HG02763 (cell line): Measurements from ENCODE around the gene LVRN.

Source experiments
- ATAC-seq: cut with Tn5 transposase; IDR thresholded peaks from one replicate; pipeline ENCODE4 v1.9.1; 2021; ENCODE audit warnings: mild to moderate bottlenecking, moderate library complexity; ENCODE audit not compliant: unreplicated experiment

Gene LVRN

GRCh38 chr5:116013207-116013785 lies 51.0 kb downstream of the LVRN start:
- ATAC-seq: no peak

DNA sequence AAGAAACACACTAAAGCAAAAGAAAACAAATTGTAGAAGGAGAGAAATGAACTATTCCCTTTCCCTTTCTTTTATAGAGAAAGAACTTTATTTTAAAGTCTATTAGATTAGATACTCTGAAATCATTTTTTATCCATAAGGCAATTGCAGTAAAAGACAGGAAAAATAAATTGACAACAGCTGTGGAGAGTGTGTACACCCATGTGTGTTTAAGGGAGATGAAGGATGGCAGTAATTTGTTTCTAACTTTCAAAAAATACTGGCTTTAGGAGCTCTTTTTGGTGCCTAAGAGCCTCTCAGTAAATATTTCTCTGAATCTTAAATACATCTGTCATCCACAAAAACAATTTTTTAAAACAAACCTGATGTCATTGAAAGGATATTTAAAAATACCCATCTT lies 51.7 kb downstream of the LVRN start:
- ATAC-seq: no peak

- ATAC-seq: no peak
Observed at GRCh38 chr5:116023619-116024018, 61.3 kb downstream of the LVRN start.

DNA sequence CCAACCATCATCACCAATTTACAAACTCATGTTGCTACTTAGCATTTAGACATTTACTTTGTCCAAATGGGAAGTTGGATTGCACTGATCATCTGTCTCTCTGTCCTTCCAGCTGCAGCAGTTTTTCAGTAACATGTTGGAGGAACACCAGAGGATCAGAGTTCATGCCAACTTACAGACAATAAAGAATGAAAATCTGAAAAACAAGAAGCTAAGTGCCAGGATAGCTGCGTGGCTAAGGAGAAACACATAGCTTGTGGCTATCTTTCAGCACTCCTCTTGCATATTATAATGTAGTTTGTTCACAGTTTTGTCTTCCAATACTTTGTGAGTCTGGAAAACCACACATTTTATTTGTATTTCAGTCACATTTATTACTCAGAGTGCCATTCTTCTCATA lies 63.6 kb downstream of the LVRN start:
- no peak for ATAC-seq

GRCh38 chr5:116032094-116032517 lies 69.8 kb downstream of the LVRN start, which contains the start of gene ARL14EPL:
Gene ARL14EPL (plus strand): TSS chr5:116032472. CDS start chr5:116051466, 18,994 bp downstream.
- peak; percentile 66 for ATAC-seq

GRCh38 chr5:116032991-116033390 lies 70.7 kb downstream of the LVRN start:
- no peak for ATAC-seq

DNA sequence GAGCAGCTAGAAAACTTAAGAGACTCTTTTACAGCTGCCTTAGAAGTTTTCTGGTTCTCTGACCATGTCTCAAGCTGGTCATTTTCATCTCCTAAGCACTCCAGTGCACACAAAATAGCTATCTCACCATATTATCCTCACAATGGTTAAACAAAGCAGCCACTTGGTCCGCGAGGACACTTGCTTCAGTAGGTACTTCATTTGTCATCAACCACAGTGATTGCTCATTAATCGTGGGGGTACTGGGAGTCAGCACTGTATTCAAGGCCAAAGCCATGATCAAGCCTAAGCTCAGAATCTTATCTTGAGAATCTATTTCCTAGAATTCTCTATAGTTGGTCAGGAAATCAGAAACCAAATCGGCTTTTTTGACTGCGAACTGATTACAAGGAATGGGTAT lies 72.8 kb downstream of the LVRN start:
- no peak for ATAC-seq

- ATAC-seq: no peak
Observed at GRCh38 chr5:116037236-116037822, 75.1 kb downstream of the LVRN start.

- peak; percentile 71 for ATAC-seq
Observed at GRCh38 chr5:116038817-116039216, 76.5 kb downstream of the LVRN start.

- ATAC-seq: no peak
Observed at GRCh38 chr5:116042375-116042774, 80.1 kb downstream of the LVRN start.

DNA sequence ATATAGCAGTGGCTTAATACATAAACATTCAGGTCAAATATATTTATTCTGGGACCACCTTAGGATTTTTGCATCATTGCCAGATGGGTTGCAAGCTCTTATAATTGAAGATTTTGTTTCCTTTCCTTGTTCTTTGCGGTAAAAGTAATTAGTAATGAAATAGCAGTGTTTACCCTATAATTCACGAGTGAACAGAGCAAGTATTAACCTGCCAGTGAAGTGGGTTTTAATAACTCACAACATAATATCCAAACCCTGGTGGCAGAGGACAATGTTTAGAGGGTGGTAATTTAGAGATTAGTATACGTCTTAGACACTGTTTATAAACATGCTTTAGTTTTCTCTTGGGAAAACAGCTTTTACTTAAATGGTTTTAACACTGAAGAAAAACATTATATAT lies 81.8 kb downstream of the LVRN start:
- no peak for ATAC-seq

- no peak for ATAC-seq
Observed at GRCh38 chr5:116045821-116046220, 83.5 kb downstream of the LVRN start.

- ATAC-seq: no peak
Observed at GRCh38 chr5:116046261-116046660, 84.0 kb downstream of the LVRN start.

- ATAC-seq: no peak
Observed at GRCh38 chr5:116046823-116047222, 84.5 kb downstream of the LVRN start.

- ATAC-seq: no peak
Observed at GRCh38 chr5:116058346-116058936, 96.2 kb downstream of the LVRN start.

GRCh38 chr5:116062352-116062751 lies 100.1 kb downstream of the LVRN start:
- ATAC-seq: no peak

- no peak for ATAC-seq
Observed at GRCh38 chr5:116063950-116064349, 101.7 kb downstream of the LVRN start.

DNA sequence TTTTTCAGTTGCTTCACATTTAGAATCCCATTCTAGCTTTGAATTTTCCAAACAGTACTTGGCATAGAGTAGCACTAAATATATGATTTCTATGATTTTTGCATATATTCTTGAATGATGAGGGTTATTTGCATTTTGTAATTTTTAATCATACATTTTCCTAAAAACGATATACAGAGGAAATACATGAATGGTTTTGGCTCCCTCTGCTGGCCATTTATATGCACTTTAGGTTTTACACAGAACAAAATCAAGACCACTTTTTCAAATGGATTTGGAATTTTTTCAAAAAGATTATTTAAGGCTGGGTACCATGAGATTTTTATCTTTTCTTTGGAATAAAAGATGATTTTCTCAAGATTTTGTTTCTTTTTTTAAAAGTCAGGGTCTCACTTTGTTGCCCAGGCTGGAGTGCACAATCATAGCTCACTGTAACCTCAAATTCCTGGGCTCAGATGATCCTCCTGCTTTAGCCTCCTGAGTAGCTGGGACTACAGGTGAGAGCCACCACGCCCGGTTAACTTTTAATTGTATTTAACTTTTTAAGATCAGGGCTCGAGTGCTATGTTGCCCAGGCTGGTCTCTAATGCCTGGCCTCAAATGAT lies 105.9 kb downstream of the LVRN start:
- no peak for ATAC-seq

- ATAC-seq: no peak
Observed at GRCh38 chr5:116071211-116071610, 108.9 kb downstream of the LVRN start.

DNA sequence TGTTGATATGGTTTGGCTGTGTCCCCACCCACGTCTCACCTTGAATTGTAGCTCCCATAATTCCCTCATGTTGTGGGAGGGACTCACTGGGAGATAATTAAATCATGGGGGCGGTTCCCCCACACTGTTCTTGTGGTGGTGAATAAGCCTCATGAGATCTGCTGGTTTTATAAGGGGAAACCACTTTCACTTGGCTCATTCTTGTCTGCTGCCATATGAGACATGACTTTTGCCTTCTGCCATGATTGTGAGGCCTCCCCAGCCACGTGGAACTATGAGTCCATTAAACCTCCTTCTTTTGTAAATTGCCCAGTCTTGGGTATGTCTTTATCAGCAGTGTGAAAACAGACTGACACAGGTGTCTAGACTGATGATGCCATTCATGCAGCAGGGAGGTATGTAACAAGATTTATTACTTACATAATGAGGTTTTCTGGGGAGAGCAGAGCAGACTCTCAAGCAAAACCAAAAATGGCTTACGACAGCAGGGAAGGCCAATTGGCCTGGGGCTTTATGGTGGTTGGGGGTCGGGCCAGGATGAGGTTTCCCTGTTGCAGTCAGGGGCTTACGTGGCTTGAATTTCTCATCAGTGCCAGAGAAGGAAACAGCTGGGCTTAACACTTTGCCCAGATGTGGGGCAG lies 113.0 kb downstream of the LVRN start:
- no peak for ATAC-seq

DNA sequence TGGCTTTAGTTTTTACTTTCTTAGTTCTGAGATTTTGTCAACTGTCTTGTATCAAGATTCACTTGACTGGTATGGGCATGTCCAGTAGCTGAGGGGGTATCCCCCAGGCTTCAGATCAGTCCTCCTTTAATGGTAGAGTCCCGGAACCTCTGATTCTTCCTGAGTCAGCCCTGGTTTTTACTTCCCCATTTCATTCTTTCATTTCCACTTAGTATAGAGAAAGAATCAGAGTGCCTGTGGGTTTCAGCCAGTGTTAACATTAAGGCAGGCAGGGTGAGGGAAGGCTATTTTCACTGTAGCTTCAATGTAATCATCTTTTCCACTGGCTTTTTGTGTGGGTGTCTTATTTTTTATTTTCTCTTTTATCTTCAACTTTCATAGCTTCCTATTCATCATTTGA lies 114.2 kb downstream of the LVRN start:
- peak; percentile 99 for ATAC-seq
